A549 (cell line): Measurements from ENCODE around the gene THOC5. TPM values are rescaled to one million over a fixed set of nuclear protein-coding genes. Genes with fewer than 3 reads are reported as not detected.

Experiments used
- ATAC-seq, 2 experiments: fragments of 200-7000 bp in 1 of 2; fragments of >200 bp in 1 of 2; cut with Nextera tagmentation in 1 of 2; cut with Tn5 transposase in 1 of 2; 3 replicates each; pipeline versions ENCODE4 v1.8.0 to v1.9.1; 2018 to 2020; ENCODE audit warnings: mild to moderate bottlenecking in 1 of 2, moderate library complexity in 1 of 2
- CTCF ChIA-PET: fragments of 300-600 bp; sonication (Branson Sonifier 250); formaldehyde crosslinking; extraction: SDS; loops from one replicate; lab custom pipeline; 2021; ENCODE audit warnings: antibody characterized with exemption, inconsistent platforms; lab: Yijun Ruan, JAX
- POLR2A ChIA-PET: fragments of 350-600 bp; formaldehyde crosslinking; extraction: SDS; loops from one replicate; lab custom pipeline; 2021; ENCODE audit warnings: antibody characterized with exemption, inconsistent platforms; lab: Yijun Ruan, JAX
- DNase-seq, 2 experiments: peaks; one replicate each; pipeline versions ENCODE4 v3.0.0 to v3.0.0-alpha.2; 2011 to 2016; ENCODE audit warnings: low read depth in 1 of 2, low spot score in 1 of 2
- FAIRE-seq: peaks from 2 replicates; lab custom pipeline; 2011; peaks lifted over from hg19 to GRCh38; lab: Jason Lieb, UNC
- H3K27ac ChIP-seq, 2 experiments: fragments of >200 bp; sonication (Bioruptor Twin); formaldehyde crosslinking; 3 replicates each; pipeline ENCODE4 v1.5.1; 2016 to 2017
- H3K4me1 ChIP-seq: fragments of >200 bp; sonication (Bioruptor Twin); formaldehyde crosslinking; 3 replicates; pipeline ENCODE4 v1.6.1; 2016
- H3K4me2 ChIP-seq: fragments of >200 bp; sonication (Bioruptor Twin); formaldehyde crosslinking; 3 replicates; pipeline ENCODE4 v1.6.1; 2016
- H3K4me3 ChIP-seq: fragments of >200 bp; sonication (Bioruptor Twin); formaldehyde crosslinking; 3 replicates; pipeline ENCODE4 v1.5.1; 2016
- H3K9me3 ChIP-seq: fragments of >200 bp; sonication (Bioruptor Twin); formaldehyde crosslinking; 3 replicates; pipeline ENCODE4 v1.6.1; 2016
- CEBPB ChIP-seq, 2 experiments: fragments of >200 bp in 1 of 2; sonication (Bioruptor Twin) in 1 of 2; formaldehyde crosslinking in 1 of 2; IDR thresholded peaks; 2 replicates each; pipeline ENCODE4 v1.6.1; 2012 to 2016
- CTCF ChIP-seq: fragments of >200 bp; sonication (Bioruptor Twin); formaldehyde crosslinking; IDR thresholded peaks from 3 replicates; pipeline ENCODE4 v1.5.1; 2016
- EHF ChIP-seq: fragments of 250-450 bp; sonication (Bioruptor Pico); IDR thresholded peaks from 2 replicates; pipeline ENCODE4 v1.5.0; 2020; ENCODE audit warnings: mild to moderate bottlenecking
- ELK1 ChIP-seq: fragments of 150-350 bp; IDR thresholded peaks from 2 replicates; pipeline ENCODE4 v1.6.1; 2014; ENCODE audit warnings: low read depth, mild to moderate bottlenecking, low read length
- EP300 ChIP-seq, 2 experiments: fragments of >200 bp; sonication (Bioruptor Twin); formaldehyde crosslinking; IDR thresholded peaks; 2 replicates in 1 of 2; 3 replicates in 1 of 2; pipeline ENCODE4 v1.6.1; 2016 to 2017
- FOSL2 ChIP-seq, 2 experiments: fragments of 450-650 bp in 1 of 2; fragments of >200 bp in 1 of 2; sonication (Bioruptor Twin) in 1 of 2; formaldehyde crosslinking; IDR thresholded peaks; 2 replicates each; pipeline versions ENCODE4 v1.5.0 to v1.6.1; 2016 to 2020; ENCODE audit warnings: mild to moderate bottlenecking in 1 of 2, moderate library complexity in 1 of 2
- GATA3 ChIP-seq: IDR thresholded peaks from 2 replicates; pipeline ENCODE4 v1.6.1; 2012; ENCODE audit warnings: borderline replicate concordance
- HOXA7 ChIP-seq: fragments of 250-450 bp; sonication (Bioruptor Pico); IDR thresholded peaks from 2 replicates; pipeline ENCODE4 v1.5.0; 2020; ENCODE audit warnings: mild to moderate bottlenecking, moderate library complexity
- KDM5A ChIP-seq: fragments of 200-600 bp; sonication (generic); IDR thresholded peaks from 2 replicates; pipeline ENCODE4 v1.6.1; 2016; ENCODE audit warnings: antibody characterized with exemption, mild to moderate bottlenecking
- MAFK ChIP-seq: fragments of 450-650 bp; IDR thresholded peaks from 2 replicates; pipeline ENCODE4 v1.6.1; 2014; ENCODE audit not compliant: partially characterized antibody
- MAZ ChIP-seq: fragments of 150-350 bp; IDR thresholded peaks from 2 replicates; pipeline ENCODE4 v1.6.1; 2014; ENCODE audit warnings: antibody characterized with exemption, low read depth, low read length, borderline replicate concordance
- MYC ChIP-seq: IDR thresholded peaks from 2 replicates; pipeline ENCODE4 v1.6.1; 2012; ENCODE audit warnings: mild to moderate bottlenecking, inconsistent platforms, low read length, improper control_type of control experiment, borderline replicate concordance
- NPAS2 ChIP-seq: fragments of 250-450 bp; sonication (Bioruptor Pico); IDR thresholded peaks from 2 replicates; pipeline ENCODE4 v1.8.0; 2022; ENCODE audit warnings: mild to moderate bottlenecking, moderate library complexity, borderline replicate concordance
- POLR2A ChIP-seq: IDR thresholded peaks from 2 replicates; pipeline ENCODE4 v1.6.1; 2012; ENCODE audit warnings: mild to moderate bottlenecking, low read length
- POLR2AphosphoS2 ChIP-seq: conservative IDR thresholded peaks from 2 replicates; pipeline ENCODE4 v1.6.1; 2012; ENCODE audit warnings: low read length, improper control_type of control experiment, inconsistent platforms
- RARB ChIP-seq: fragments of 250-450 bp; sonication (Bioruptor Pico); IDR thresholded peaks from 2 replicates; pipeline ENCODE4 v1.8.0; 2021; ENCODE audit warnings: mild to moderate bottlenecking, moderate library complexity
- RNF2 ChIP-seq: fragments of 200-600 bp; sonication (generic); IDR thresholded peaks from 2 replicates; pipeline ENCODE4 v1.6.1; 2016; ENCODE audit warnings: low read depth, mild to moderate bottlenecking, antibody characterized with exemption, moderate library complexity, borderline replicate concordance
- TP53 ChIP-seq: fragments of 250-450 bp; sonication (Bioruptor Pico); IDR thresholded peaks from 2 replicates; pipeline ENCODE4 v1.5.0; 2021; ENCODE audit warnings: mild to moderate bottlenecking, moderate library complexity
- ZC3H11A ChIP-seq: fragments of 450-650 bp; IDR thresholded peaks from 2 replicates; pipeline ENCODE4 v1.6.1; 2014; ENCODE audit warnings: antibody characterized with exemption, mild to moderate bottlenecking
- ZFP36 ChIP-seq: fragments of 450-650 bp; IDR thresholded peaks from 2 replicates; pipeline ENCODE4 v1.6.1; 2014; ENCODE audit warnings: borderline replicate concordance; ENCODE audit not compliant: partially characterized antibody
- ZNF302 ChIP-seq: fragments of 250-450 bp; sonication (Bioruptor Pico); IDR thresholded peaks from 2 replicates; pipeline ENCODE4 v1.9.0; 2021; ENCODE audit warnings: inconsistent platforms, mild to moderate bottlenecking, moderate library complexity
- WGBS: methylation state at CpG from one replicate; pipeline ENCODE4 v1.1.6; 2017; ENCODE audit errors: missing lambda C conversion rate; 5-methylcytosine and 5-hydroxymethylcytosine counted together
- polyA plus RNA-seq, 4 experiments: library from polyadenylated mRNA; depleted of rRNA in 3 of 4; stranded (reverse); fragments of >200 nt; fragmentation: RNase III in 1 of 4; extraction: RNeasy Plus Mini Kit Qiagen cat#74134 plus additional on column Dnase treatment in 1 of 4; gene quantifications; 2 replicates in 3 of 4; 3 replicates in 1 of 4; pipeline ENCODE4 v1.2.3, GENCODE V29; 2011 to 2017

Gene THOC5
- polyA plus RNA-seq, 2 of the 4 experiments (the other 2 are of a cell fraction), result 24.1 to 43.3 TPM

- no peaks in the 10 kb centered on the region for H3K4me1 ChIP-seq
- no peaks in the 10 kb centered on the region for H3K9me3 ChIP-seq
- ChIA-PET POLR2A (no interaction called here), CTCF (interaction anchor here (0.6 to 3.0 kb wide), 7 partner anchors 11 to 1030 kb away, joined by 3 to 12 read pairs (median 5); partner anchors contain the start of gene THOC5)
- FAIRE-seq (no peak), ATAC-seq (no peak)
- TF ChIP-seq ZFP36 (no peak), ZC3H11A (no peak), EP300 (IDR thresholded peaks at IDR 0.05) (no peak), GATA3 (no peak), FOSL2 (IDR thresholded peaks at IDR 0.05) (no peak), FOSL2 (CRISPR knock-in tag; IDR thresholded peaks at IDR 0.05) (no peak), RNF2 (no peak), EHF (CRISPR knock-in tag) (no peak), MAZ (no peak), ELK1 (no peak), RARB (CRISPR knock-in tag) (no peak), POLR2AphosphoS2 (no peak), CTCF (no peak), TP53 (no peak), ZNF302 (no peak), NPAS2 (no peak), MAFK (no peak)
- TF ChIP-seq, all 56 proteins: peak for 0
- 74% methylated on average over 5 of the region's 8 CpGs for WGBS
- Histone ChIP-seq H3K4me3 (no peak overlapping the region), H3K27ac (no peak overlapping the region), H3K4me2 (no peak overlapping the region)
- no peak for DNase-seq
Observed at GRCh38 chr22:29511126-29511862, 42.3 kb downstream of the THOC5 start.

GRCh38 chr22:29510542-29510941 lies 43.0 kb downstream of the THOC5 start:
- H3K4me1 ChIP-seq, result no peaks in the 10 kb centered on the region
- no peak overlapping the region for H3K27ac ChIP-seq
- ChIA-PET CTCF (interaction anchor here (0.6 to 3.0 kb wide), 6 partner anchors 13 to 714 kb away, joined by 3 to 12 read pairs (median 4); partner anchors contain the start of gene THOC5), POLR2A (no interaction called here)
- FAIRE-seq (no peak), ATAC-seq (no peak), DNase-seq (no peak)
- TF ChIP-seq HOXA7 (CRISPR knock-in tag) (no peak), RARB (CRISPR knock-in tag) (no peak), CEBPB (IDR thresholded peaks at IDR 0.05) (no peak), MAZ (no peak), KDM5A (no peak), MYC (no peak), POLR2A (no peak), GATA3 (no peak)
- no peak overlapping the region for H3K4me2 ChIP-seq
- 82% methylated on average over 2 of the region's 2 CpGs for WGBS
- no peaks in the 10 kb centered on the region for H3K9me3 ChIP-seq
- H3K4me3 ChIP-seq, result no peak overlapping the region
